GM10248 (cell line): ENCODE measurements around the gene ADGRV1.
"Not testable (repeated sequence)": the region's sequence is repeated elsewhere in the genome, so short reads cannot be mapped to it uniquely, and the experiment has no call there.

Experiments used
- CTCF ChIA-PET: fragments of 300-600 bp; sonication (Branson Sonifier 250); formaldehyde crosslinking; extraction: SDS; loops from one replicate; lab custom pipeline; 2021; ENCODE audit warnings: antibody characterized with exemption; lab: Yijun Ruan, JAX
- POLR2A ChIA-PET: fragments of 350-650 bp; sonication (Branson Sonifier 250); formaldehyde crosslinking; extraction: SDS; loops from one replicate; lab custom pipeline; 2020; ENCODE audit warnings: antibody characterized with exemption; lab: Yijun Ruan, JAX
- DNase-seq: peaks from one replicate; pipeline ENCODE4 v3.0.0; 2012; ENCODE audit errors: extremely low spot score
- TF ChIP-seq, protein P1 (sequence below): IDR thresholded peaks from 2 replicates; pipeline ENCODE4 v1.5.1; 2012; ENCODE audit warnings: mild to moderate bottlenecking, low read depth; ENCODE audit errors: extremely low read depth, missing control alignments, control extremely low read depth

The ADGRV1 gene

GRCh38 chr5:90615355-90615754 is 56.8 kb downstream of the ADGRV1 start:
- DNase-seq: no peak
- CTCF ChIA-PET: interaction anchor here (1.1 to 1.2 kb wide), 2 partner anchors 9 to 11 kb away, joined by 3 read pairs; no protein-coding TSS in a partner anchor
- POLR2A ChIA-PET: no interaction called here
- TF ChIP-seq, protein P1, sequence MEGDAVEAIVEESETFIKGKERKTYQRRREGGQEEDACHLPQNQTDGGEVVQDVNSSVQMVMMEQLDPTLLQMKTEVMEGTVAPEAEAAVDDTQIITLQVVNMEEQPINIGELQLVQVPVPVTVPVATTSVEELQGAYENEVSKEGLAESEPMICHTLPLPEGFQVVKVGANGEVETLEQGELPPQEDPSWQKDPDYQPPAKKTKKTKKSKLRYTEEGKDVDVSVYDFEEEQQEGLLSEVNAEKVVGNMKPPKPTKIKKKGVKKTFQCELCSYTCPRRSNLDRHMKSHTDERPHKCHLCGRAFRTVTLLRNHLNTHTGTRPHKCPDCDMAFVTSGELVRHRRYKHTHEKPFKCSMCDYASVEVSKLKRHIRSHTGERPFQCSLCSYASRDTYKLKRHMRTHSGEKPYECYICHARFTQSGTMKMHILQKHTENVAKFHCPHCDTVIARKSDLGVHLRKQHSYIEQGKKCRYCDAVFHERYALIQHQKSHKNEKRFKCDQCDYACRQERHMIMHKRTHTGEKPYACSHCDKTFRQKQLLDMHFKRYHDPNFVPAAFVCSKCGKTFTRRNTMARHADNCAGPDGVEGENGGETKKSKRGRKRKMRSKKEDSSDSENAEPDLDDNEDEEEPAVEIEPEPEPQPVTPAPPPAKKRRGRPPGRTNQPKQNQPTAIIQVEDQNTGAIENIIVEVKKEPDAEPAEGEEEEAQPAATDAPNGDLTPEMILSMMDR: no peak

GRCh38 chr5:90618071-90618470 is 59.5 kb downstream of the ADGRV1 start:
- ChIA-PET CTCF (interaction anchor here (1.4 to 2.1 kb wide), 2 partner anchors 14 to 18 kb away, joined by 3 to 8 read pairs; no protein-coding TSS in a partner anchor), POLR2A (no interaction called here)
- no peak for DNase-seq
- TF ChIP-seq, protein P1: no peak

GRCh38 chr5:90619762-90620161 is 61.2 kb downstream of the ADGRV1 start:
- DNase-seq, CTCF ChIA-PET, POLR2A ChIA-PET: not testable (repeated sequence)

DNA sequence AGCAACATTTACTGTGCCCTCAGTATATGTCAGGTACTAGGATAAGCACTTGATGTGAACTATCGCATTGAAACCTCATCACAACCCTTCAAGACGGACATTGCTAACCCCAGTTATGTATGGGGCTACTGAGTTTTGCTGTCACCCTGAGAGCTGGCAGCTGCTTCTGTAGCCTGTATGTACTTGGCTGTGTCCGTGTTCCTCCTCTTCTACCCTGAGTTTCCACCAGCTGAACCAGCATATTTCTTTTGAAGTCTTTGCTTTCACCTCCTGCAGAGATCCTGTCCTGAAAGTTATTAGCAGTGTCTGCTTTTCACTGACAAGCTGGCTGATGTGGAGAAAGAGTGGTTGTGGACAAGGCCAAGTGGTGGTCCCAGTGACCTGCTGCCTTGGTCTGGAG is 63.3 kb downstream of the ADGRV1 start:
- ChIA-PET POLR2A (no interaction called here), CTCF (interaction anchor here (1.2 to 2.2 kb wide), 4 partner anchors 9 to 19 kb away, joined by 4 to 9 read pairs (median 6); no protein-coding TSS in a partner anchor)
- TF ChIP-seq, protein P1: no peak
- no peak for DNase-seq

DNA sequence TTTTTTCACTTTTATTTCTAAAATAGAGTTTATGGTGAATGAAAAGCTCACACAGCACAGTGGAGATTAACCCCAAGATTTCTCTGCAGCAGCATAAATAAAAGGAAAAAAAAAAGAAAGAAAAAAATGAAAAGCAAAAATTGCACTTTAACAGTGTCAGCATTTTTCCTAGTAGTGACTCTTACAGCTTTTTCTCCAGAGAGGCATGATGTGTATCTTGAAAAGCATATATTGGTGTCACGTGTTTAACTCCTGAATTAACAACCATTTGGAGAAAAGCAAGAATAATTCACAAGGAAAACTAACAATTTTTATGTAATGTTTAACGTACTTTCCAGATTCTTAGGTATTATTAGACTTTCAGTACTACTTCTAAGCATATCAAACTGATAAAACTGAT is 67.9 kb downstream of the ADGRV1 start:
- POLR2A ChIA-PET: no interaction called here
- DNase-seq: no peak
- CTCF ChIA-PET: interaction anchor here (0.7 to 1.2 kb wide), 2 partner anchors 11 to 22 kb away, joined by 3 read pairs; no protein-coding TSS in a partner anchor
- TF ChIP-seq, protein P1: no peak

- TF ChIP-seq, protein P1: no peak
- ChIA-PET POLR2A (no interaction called here), CTCF (no interaction called here)
- no peak for DNase-seq
These were observed 69.9 kb downstream of the ADGRV1 start for GRCh38 chr5:90628492-90628891.

DNA sequence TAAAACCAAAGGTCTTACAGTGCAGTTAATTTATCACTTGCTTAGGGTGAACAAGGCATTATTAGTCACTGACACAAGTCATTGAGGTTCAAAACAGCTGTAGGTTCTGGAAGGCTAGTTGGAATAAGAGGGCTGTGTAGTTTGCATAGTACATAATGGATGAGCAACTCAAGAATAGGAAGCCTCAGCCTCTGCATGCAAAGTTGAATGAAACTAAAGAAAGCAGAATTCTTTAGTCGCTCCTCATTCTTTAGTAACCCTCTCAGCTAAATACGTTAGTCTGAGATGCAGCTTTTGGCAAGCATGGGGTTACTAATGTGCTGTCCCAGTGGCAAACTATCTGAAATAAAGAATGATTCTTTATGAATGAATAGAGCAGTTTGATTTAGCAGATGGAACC is 74.2 kb downstream of the ADGRV1 start:
- ChIA-PET CTCF (interaction anchor here (1.0 to 1.4 kb wide), 2 partner anchors 10 to 29 kb away, joined by 3 to 4 read pairs; no protein-coding TSS in a partner anchor), POLR2A (no interaction called here)
- TF ChIP-seq, protein P1: no peak
- DNase-seq: no peak
